UCSD-AML1 (cell line): ENCODE data around the gene SIN3A.
"Not testable (repeated sequence)": the region's sequence is repeated elsewhere in the genome, so short reads cannot be mapped to it uniquely, and the experiment has no call there.

Experiments
- DNase-seq: peaks from one replicate; lab custom pipeline; 2025; ENCODE audit not compliant: unreplicated experiment; lab: John Stamatoyannopoulos, UW

Gene SIN3A

DNA sequence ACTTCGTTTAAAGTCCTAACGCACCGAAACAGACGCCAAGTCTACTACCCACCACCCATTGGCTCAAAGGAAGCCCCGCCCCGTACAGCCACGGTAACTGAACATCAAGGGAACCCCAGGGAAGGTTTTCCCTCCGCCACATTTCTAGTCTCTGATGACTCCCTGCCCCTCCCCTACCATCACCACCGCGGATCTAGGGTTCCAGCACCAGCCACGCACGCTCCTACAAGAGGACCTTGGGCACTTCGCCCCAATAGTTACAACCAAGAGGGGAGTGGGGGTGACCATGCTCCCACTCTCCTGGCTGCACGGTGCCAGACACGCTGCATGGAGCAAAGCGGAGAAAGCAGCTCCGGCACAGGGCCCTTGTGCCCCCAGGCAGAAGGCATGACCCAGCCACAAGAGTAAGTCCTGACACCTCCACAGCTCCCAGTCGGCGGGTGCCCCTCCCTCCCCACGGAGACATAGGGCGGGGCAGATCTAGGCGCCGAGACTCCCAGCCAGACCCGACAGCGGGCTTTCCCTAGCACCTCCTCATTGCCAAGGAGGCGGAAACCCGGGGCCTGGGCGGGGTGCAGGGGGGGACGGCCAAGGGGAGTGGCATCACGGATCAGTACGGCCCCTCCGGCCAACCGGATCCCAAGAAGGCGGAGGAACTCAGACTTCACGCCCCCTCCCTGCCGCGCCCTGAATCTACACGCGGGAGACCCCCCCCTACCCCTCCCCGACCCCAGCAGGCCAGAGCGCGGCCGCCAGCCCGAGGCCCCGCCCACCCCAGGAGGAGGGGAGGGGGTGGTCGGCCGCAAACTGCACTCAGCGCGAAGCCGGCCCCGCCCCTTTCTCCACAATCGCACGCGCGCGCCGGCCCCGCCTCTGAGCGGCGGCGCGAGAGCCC is 936 bp downstream of the SIN3A start:
- DNase-seq: peak; percentile 98

DNA sequence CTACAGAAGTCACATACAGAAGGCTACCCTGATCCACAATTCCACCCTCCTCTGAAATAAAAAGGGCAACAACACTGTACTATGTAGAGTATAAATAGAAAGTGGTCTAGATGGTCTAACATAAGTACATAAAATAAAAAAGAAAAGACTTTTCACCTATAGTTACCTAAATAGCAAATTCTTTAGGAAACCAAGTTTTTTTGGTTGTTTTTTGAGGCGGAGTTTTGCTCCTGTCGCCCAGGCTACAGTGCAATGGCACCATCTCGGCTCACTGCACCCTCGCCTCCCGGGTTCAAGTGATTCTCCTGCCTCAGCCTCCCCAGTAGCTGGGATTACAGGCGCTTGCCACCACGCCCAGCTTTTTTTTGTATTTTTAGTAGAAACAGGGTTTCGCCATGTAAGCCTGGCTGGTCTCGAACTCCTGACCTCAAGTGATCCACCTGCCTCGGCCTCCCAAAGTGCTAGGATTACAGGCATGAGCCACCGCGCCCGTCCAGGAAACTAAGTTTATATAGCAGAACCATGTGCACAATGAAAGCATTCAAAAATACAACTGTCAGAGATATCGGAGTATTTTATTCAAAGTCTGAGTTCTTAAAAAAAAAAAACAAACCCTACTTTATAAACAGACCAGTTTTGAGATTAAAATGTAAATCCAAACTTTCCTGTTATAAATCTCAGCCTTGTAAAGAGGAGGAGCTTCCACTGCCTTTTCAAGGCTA is 1.7 kb downstream of the SIN3A start:
- DNase-seq: no peak

DNA sequence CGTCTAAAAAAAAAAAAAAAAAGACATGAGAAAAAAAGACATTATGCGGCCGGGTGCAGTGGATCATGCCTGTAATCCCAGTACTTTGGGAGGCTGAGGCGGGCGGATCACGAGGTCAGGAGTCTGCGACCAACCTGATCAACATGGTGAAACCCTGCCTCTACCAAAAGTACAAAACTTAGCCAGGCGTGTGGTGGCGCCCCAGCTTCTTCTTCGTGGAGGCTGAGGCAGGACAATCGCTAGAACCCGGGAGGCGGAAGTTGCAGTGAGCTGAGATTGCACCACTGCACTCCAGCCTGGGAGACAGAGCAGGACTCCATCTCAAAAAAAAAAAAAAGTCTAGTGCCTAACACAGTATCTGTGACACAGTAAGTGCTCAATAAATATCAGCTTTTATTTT is 3.3 kb downstream of the SIN3A start:
- not testable (repeated sequence) for DNase-seq

DNA sequence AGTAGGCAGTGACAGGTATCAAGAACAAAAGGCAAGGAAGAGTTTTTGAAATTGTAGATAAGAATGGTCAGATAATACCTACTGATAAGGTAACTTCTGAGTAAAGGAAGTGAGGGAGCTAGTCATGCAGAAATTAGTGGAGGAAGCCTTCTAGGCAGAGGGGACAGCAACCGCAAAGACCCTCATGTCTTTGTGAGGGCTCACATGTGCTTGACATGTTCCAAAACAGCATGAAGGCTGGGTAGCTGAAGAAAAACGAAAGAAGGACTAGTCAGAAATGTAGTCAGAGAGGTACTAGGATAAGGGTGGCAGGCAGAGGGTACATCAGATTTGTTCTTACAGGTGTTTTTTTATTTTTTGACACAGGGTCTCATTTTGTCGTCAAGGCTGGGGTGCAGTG is 5.3 kb downstream of the SIN3A start:
- no peak for DNase-seq

DNA sequence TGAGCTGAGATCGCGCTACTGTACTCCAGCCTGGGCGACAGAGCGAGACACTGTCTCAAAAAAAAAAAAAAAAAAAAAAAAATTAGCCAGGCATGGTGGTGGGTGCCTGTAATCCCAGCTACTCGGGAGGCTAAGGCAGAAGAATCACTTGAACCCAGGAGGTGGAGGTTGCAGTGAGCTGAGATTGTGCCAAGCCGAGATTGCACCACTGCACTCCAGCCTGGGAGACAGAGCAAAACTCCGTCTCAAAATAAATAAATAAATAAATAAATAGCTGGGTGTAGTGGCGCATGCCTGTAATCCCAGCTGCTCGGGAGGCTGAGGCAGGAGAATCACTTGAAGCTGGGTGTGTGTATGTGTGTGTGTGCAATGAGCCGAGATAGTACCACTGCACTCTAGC is 6.2 kb downstream of the SIN3A start:
- DNase-seq: not testable (repeated sequence)

DNA sequence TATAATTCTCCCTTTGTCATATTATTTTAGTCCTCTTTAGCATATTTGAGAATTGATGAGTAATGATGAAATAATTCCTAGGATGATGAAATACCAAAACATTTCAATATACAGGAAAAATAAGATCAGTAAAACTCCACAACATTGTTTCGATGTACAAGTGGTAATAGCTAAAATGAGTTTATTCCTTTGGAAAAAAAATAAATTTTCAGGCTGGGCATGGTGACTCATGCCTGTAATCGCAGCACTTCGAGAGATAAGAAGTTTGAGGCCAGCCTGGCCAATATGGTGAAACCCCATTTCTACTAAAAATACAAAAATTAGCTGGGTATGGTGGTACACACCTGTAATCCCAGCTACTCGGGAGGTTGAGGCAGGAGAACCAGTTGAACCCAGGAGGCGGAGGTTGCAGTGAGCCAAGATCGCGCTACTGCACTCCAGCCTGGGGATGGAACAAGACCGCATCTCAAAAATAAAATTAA is 7.5 kb downstream of the SIN3A start:
- not testable (repeated sequence) for DNase-seq

DNA sequence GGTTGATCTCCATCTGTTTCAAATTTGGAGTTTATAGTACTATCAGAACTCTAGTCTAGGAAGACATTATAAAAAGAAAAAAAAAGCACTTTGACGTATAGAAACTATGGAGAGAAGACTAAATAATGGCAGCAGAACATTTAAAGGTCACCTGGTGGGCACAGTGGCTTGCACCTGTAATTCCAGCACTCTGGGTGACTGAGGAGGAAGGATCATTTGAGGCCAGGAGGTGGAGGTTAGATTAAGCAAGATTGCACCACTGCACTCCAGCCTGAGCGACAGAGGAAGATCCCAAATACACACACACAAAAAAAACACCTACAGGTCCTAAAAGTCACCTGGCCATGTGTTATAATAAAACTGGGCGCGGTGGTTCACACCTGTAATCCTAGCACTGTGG is 13.8 kb downstream of the SIN3A start:
- no peak for DNase-seq

DNA sequence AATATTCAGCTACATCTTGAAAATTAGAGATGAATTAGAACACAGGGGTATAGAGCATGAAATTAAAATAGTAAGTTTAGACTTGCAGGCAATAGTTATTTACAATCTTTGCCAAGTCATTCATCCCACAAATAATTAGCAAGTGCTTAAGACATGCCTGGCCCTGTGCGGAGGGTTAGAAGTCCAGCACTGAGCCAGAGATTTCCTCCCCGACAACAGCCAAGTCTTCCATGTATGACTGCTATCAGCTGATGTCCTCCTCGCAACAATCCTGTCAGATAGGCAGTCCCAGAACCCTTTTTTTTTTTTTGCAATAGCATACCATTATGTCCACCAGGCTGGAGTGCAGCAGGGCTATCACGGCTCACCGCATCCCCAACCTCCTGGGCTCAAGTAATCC is 14.6 kb downstream of the SIN3A start:
- no peak for DNase-seq

DNA sequence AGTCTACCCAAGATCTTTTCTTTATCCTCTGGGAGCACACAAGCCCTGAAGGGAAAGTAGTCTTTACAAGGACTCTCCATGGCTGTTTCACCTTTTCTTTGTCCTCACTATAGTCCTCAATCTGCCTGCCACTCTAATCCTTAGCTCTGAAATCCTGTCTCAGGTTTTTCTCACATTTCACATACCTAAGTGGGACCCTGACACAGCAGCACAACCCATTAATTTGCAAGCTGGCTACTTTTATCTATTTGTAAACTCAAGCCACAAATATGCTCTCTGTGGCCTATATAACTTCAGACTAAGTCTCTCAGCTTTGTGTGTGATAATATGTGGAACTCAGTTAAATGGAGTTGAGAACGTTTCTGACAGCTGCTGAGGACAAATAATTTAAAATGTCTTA is 19.8 kb downstream of the SIN3A start:
- no peak for DNase-seq

DNA sequence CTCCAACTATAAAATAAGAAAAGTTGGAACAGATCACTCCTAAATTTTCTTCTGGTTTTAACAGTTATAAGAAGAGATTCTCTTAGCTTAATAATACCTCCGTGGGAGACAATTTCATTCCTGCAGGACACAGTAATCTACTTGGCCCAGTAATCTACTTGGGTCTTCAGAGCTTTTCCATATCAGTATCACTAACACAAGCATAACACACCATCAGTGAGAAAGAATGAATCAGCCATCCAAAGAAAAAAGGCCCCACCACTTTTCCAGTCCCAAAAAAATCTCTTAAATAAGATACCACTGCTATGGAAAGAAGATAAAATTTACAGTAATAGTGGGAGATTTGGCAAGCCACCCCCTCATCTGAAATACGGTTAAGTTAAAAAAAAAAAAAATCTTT is 20.2 kb downstream of the SIN3A start:
- DNase-seq: no peak

DNA sequence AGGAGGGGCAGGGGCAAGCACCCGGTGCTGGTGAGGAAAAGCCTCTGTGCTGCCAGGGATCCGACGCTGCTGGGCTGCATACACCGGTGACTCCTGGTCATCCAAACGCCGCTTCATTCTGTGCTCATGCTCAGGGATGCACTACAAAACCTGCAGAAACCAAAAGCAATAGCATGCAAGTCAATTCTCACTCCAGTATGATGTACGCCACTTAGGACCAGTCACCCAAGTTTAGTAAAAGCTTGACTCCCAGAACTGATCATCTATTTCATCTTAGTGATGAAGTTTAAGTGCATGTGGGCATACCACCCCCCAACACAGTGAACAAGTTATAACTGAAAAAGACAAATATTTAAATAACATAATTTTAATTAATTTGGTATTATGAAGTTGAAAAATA is 21.2 kb downstream of the SIN3A start:
- DNase-seq: no peak

DNA sequence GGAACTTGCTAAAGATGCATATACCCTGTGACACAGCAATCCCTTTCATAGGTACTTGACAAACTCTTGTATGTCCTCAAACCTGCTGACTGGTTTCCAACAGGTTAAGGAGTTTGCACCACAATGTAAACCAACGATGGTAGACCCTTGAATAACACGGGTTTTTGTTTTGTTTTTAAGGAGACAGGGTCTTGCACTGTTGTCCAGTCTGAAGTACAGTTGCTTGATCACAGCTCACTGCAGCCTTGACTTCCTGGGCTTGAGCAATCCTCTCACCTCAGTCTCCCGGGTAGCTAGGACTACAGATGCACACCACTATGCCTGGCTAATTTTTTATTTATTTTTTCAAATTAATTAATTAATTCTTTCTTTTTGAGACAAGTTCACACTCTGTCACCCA is 23.3 kb downstream of the SIN3A start:
- no peak for DNase-seq

DNA sequence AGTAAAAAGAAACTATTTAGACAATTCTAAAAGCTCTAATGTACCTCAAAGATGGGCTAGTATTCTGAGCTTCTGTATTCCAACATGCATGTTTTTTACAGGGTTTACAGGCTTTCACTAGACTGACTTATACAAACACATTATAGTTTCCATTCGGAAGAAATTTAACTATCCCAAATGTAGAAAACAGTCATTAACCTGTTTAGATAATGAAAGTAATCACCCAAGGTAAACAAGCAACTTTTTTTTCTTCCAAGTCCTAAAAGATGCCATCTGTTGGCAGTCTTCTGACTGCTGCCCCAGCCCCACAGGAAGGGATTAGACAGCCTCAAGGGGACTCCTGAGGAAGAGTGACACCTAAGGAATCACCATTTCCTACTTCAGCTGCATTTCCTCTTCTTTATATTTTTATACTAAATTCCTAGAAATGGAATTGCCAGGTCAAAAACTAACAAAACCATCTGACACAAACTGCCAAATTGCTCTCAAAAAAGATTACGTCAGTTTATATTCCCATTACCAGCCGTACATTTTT is 25.5 kb downstream of the SIN3A start:
- DNase-seq: no peak

DNA sequence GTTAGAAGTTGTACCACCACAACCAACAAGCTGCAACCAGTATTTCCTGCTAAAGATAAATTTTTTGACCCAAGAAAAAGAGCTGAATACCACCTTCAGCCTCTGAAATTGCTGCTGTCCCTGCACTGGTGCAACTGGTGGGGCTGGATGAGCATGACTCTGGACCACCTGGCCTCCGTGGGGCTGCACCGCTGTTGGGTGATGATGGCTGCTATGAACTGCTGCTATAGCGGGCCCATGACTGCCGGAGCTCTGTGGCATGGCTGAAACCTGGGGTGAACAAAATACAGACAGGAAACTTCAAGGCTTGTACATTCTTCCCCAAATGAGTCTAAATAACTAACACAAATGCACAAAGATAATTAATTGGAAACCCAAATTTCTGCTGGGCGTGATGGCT is 28.9 kb downstream of the SIN3A start:
- no peak for DNase-seq

DNA sequence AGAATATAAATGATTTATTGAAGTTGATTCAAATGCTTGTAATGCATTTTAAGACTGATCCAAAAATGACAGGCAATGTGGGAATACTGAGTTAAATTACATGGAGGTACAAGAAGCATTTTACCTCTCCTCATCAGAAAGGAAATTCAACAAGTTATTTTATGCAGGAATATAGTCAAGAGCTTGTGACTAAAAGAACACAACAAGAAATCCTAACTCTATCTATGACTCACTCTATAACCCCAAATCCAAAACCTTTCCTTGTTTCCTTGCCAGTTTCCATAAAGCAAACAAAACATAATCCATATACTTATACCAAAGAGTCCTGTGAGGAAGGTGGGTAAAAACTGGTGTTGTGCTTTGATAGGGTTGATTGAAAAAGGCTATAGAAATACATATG is 30.8 kb downstream of the SIN3A start:
- no peak for DNase-seq

DNA sequence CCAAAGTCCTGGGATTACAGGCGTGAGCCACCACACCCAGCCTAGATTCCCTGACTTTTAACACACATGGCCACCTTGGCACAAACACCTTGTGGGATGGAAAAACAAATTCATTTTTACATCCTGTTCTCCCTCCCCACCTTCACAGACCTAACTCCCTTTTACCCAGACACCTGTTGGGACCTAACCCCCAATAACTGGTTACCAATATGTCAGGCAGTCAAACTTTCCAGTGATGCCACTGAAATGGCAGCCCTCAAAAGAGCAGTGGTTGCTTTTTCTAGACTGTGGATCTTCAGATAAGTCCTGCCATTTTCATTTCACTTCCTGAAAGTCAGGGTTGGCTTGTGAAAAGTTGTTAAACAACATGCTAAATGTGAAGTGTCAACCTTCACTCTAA is 34.9 kb downstream of the SIN3A start:
- no peak for DNase-seq

DNA sequence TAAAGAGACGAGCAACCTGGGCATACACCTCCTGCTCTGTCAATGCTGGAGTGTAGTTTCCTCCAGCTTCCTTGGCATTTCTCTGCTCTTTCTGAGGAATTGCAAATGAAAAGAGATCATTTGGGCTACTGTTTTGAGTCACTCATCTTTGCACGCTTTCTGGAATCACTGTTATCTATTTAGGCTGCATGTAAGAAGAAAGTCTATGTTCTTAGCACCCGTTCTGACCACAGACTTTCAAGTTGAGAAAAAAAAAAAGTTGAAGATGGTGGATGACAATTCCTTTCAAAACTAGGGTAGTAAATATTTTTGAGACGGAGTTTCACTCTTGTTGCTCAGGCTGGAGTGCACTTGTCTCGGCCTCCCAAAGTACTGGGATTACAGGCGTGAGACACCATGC is 41.3 kb downstream of the SIN3A start:
- no peak for DNase-seq

DNA sequence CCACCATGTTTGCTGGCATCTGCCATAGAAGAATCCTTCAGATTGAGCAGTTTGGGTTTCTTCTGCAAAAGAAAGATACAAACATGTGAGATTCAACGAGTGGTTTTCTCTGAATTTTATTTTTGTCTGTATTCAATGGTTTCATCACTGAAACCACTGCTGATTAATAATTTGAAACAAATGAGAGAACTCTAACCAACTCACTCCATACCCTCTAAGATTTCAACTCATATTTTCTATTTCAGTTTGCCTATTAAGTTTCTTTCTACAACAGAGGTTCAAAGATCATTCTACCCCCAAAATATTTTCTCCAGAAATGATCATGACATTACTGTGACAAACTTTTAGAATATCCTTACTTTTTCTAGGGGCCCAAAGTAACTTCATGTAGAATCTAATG is 44.4 kb downstream of the SIN3A start:
- DNase-seq: no peak

DNA sequence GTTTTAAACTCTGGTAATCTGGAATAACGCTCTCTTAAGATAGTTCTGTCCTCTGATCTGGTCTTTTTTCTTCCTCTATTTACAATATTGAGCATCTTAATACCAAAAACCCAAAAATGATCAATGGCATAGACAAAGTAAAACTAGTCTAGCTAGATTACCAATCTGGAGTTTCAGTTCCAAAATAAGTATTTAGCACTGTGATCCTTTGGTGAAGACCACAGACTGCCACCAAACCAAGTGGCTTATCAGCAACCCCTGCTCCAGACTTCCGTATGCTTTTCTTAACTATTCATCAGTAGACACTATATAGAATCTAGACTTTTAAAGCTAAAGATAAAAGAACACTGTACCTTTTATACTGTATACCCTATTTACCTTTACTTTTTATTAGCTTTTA is 47.6 kb downstream of the SIN3A start:
- no peak for DNase-seq

DNA sequence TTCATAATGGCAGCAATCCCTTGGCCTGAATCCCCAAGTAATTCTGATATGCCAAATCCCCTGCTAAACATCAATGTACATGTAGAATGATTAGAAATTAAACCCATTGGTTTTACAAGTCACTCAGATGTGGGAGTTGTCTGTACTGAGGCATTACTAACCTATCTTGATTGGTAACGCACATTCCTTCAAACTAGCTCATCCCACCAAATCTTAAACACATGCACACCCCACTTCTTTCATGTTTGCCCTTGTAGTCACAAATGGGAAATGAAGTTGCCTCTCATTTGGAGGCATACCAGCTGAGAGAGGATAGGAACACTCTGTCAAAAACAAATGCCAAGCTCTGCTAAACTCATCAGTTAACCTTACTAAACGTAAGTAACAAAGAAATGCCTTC is 54.0 kb downstream of the SIN3A start:
- no peak for DNase-seq

DNA sequence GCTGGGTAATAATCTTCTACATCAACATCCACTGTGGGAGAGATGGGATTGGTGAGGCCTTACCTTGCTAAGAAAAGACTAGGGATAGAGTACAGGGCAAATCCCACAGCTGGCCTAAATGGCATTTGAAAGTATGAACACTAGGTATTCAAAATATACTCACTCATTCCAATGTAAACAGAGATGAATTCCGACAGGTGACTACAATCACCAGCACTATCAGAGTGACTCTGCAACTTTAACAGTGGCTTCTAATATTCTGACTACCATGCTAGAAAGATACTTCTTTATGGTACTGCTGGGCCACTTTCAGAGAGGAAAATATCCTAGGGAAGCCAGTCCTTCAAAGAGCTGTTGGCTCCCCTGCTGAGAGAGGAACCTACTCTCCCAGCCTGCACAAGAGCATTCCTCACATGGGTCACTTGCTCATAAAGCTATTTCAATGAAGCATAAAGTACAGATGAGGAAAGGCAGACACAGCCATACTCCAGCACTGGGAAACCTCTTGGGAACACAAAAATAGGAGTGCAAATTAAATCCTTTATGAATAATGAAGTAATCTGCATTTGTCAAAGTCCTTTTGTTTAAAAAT is 61.6 kb downstream of the SIN3A start:
- no peak for DNase-seq

DNA sequence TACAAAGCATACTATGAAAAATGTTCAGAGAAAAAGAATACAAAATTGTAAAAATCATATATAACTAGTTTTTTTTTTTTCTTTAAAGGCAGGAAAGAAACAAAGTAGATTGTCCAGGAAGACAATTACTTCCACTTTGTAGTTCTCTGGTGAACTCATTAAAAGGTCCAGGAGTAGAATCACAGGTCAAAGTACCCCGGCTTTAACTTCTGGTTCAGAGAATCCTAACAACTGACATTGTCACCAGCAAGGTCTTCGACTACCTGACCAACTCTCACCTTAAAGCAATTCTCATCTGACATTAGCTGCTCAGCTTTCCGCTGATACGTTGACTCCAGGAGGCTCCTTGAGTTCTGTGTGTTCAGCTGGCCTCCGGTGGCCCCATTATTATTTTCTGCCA is 67.5 kb downstream of the SIN3A start:
- DNase-seq: not testable (repeated sequence)
